GM23338 (cell line): ENCODE data around the gene KIAA1614. TPM values are rescaled to one million over a fixed set of nuclear protein-coding genes. Genes with fewer than 3 reads are reported as not detected.

Experiments
- ATAC-seq: fragments of 200-7000 bp; cut with Tn5 transposase; 3 replicates; pipeline ENCODE4 v1.9.1; 2020
- DNase-seq: peaks from one replicate; pipeline ENCODE4 v3.0.0-alpha.2; 2015; ENCODE audit warnings: low spot score
- H2AFZ ChIP-seq: fragments of 200-600 bp; sonication (generic); 2 replicates; pipeline ENCODE4 v1.8.0; 2016; ENCODE audit warnings: antibody characterized with exemption, mild to moderate bottlenecking, moderate library complexity
- H3F3A ChIP-seq: fragments of 200-600 bp; sonication (generic); replicated peaks from 2 replicates; pipeline ENCODE4 v1.8.0; 2017; ENCODE audit warnings: antibody characterized with exemption, mixed run types, low read depth
- H3K27ac ChIP-seq: fragments of 200-600 bp; sonication (generic); 2 replicates; pipeline ENCODE4 v1.6.1; 2016; ENCODE audit warnings: low read depth
- H3K27me3 ChIP-seq: fragments of 200-600 bp; sonication (generic); 2 replicates; pipeline ENCODE4 v1.8.0; 2016; ENCODE audit warnings: mild to moderate bottlenecking, mixed run types, moderate library complexity; ENCODE audit not compliant: insufficient read depth
- H3K36me3 ChIP-seq: fragments of 200-600 bp; sonication (generic); 2 replicates; pipeline ENCODE4 v1.8.0; 2016; ENCODE audit warnings: mild to moderate bottlenecking; ENCODE audit not compliant: insufficient read depth
- H3K4me1 ChIP-seq: fragments of 200-600 bp; sonication (generic); 2 replicates; pipeline ENCODE4 v1.8.0; 2016; ENCODE audit warnings: mild to moderate bottlenecking, moderate library complexity; ENCODE audit not compliant: insufficient read depth
- H3K4me2 ChIP-seq: fragments of 200-600 bp; sonication (generic); 2 replicates; pipeline ENCODE4 v1.7.1; 2017; ENCODE audit warnings: mixed run types
- H3K4me3 ChIP-seq: fragments of 200-600 bp; sonication (generic); 2 replicates; pipeline ENCODE4 v1.6.1; 2016; ENCODE audit warnings: mixed run types
- H3K79me2 ChIP-seq: fragments of 200-600 bp; sonication (generic); replicated peaks from 2 replicates; pipeline ENCODE4 v1.8.0; 2017; ENCODE audit warnings: mild to moderate bottlenecking; ENCODE audit not compliant: insufficient read depth
- H3K9me2 ChIP-seq: fragments of 200-600 bp; sonication (generic); 2 replicates; pipeline ENCODE4 v1.8.0; 2017; ENCODE audit not compliant: insufficient read depth
- H4K20me1 ChIP-seq: fragments of 200-600 bp; sonication (generic); replicated peaks from 2 replicates; pipeline ENCODE4 v1.8.0; 2017; ENCODE audit warnings: mild to moderate bottlenecking; ENCODE audit not compliant: insufficient read depth
- H3K27ac Mint-ChIP-seq: 2 replicates; pipeline ENCODE4 v1.8.0; 2020; ENCODE audit warnings: inconsistent platforms, mild to moderate bottlenecking, moderate library complexity, mixed read lengths
- H3K27me3 Mint-ChIP-seq: 3 replicates; pipeline ENCODE4 v1.8.0; 2022; ENCODE audit warnings: low read depth, mild to moderate bottlenecking, moderate library complexity, mixed read lengths, inconsistent platforms; ENCODE audit not compliant: insufficient read depth, poor library complexity
- H3K36me3 Mint-ChIP-seq: 3 replicates; pipeline ENCODE4 v1.8.0; 2021; ENCODE audit warnings: low read depth, mild to moderate bottlenecking, inconsistent platforms, moderate library complexity, mixed read lengths
- H3K4me1 Mint-ChIP-seq: 3 replicates; pipeline ENCODE4 v1.8.0; 2020; ENCODE audit warnings: mild to moderate bottlenecking, inconsistent platforms, mixed read lengths
- H3K4me3 Mint-ChIP-seq: 3 replicates; pipeline ENCODE4 v1.8.0; 2021; ENCODE audit warnings: moderate library complexity, mild to moderate bottlenecking, inconsistent platforms, mixed read lengths
- H3K9me3 Mint-ChIP-seq: 3 replicates; pipeline ENCODE4 v1.8.0; 2020; ENCODE audit warnings: moderate library complexity, mild to moderate bottlenecking, inconsistent platforms, mixed read lengths
- CREB1 ChIP-seq: fragments of 250-450 bp; sonication (Bioruptor Pico); IDR thresholded peaks from 2 replicates; pipeline ENCODE4 v1.5.0; 2020; ENCODE audit warnings: low read depth, mild to moderate bottlenecking, moderate library complexity
- EZH2 ChIP-seq: fragments of 200-600 bp; sonication (generic); IDR thresholded peaks from one replicate; pipeline ENCODE4 v1.8.0; 2017; ENCODE audit warnings: antibody characterized with exemption, mild to moderate bottlenecking, low read depth; ENCODE audit not compliant: unreplicated experiment
- EZH2phosphoT487 ChIP-seq: fragments of 200-600 bp; sonication (generic); IDR thresholded peaks from one replicate; pipeline ENCODE4 v1.8.1; 2018; ENCODE audit warnings: antibody characterized with exemption; ENCODE audit not compliant: unreplicated experiment
- POLR2AphosphoS5 ChIP-seq: IDR thresholded peaks from 2 replicates; pipeline ENCODE4 v1.6.1; 2016; ENCODE audit warnings: antibody characterized with exemption, low read depth
- REST ChIP-seq: IDR thresholded peaks from one replicate; pipeline ENCODE4 v1.6.1; 2018; ENCODE audit warnings: antibody characterized with exemption; ENCODE audit not compliant: unreplicated experiment
- ZNF331 ChIP-seq: fragments of 250-450 bp; sonication (Bioruptor Pico); IDR thresholded peaks from 2 replicates; pipeline ENCODE4 v1.5.0; 2020; ENCODE audit warnings: low read depth, mild to moderate bottlenecking, moderate library complexity
- polyA plus RNA-seq: library from polyadenylated mRNA; unstranded; fragments of >200 nt; fragmentation: Nextera tagmentation; extraction: Ambion mirVana; gene quantifications from 2 replicates; pipeline ENCODE4 v1.2.1, GENCODE V29; 2016
- total RNA-seq: library from RNA; depleted of rRNA; stranded (reverse); fragments of >200 nt; shearing (Covaris generic); gene quantifications from 2 replicates; pipeline ENCODE4 v1.2.3, GENCODE V29; 2014
- TF ChIP-seq, protein P1 (sequence below): IDR thresholded peaks from 2 replicates; pipeline ENCODE4 v1.6.1; 2016; ENCODE audit warnings: antibody characterized with exemption

The KIAA1614 gene
- total and polyA plus RNA-seq, 2 experiments from 2014 or later: 1.1 to 1.8 TPM

GRCh38 chr1:180962178-180962577 is 49.5 kb downstream of the KIAA1614 start:
- H3K4me3 Mint-ChIP-seq: no peak overlapping the region
- H3K4me1 ChIP-seq: no peaks in the 10 kb centered on the region
- peaks cover 3% of the 10 kb centered on the region for H3K27me3 Mint-ChIP-seq
- H2AFZ ChIP-seq: no peak overlapping the region
- peaks cover under 1% of the 10 kb centered on the region; the same call in 1 of the 3 replicates for H3K4me1 Mint-ChIP-seq
- no peak overlapping the region for H3K4me3 ChIP-seq
- ATAC-seq (no peak), DNase-seq (no peak)
- peaks cover 21% of the 10 kb centered on the region for H3K9me3 Mint-ChIP-seq
- H3K36me3 ChIP-seq: peaks cover 8% of the 10 kb centered on the region; the same call in 1 of the 2 replicates
- H3K79me2 ChIP-seq: peaks cover 10% of the 10 kb centered on the region; the same call in 1 of the 2 replicates
- H3K4me2 ChIP-seq: no peak overlapping the region
- H4K20me1 ChIP-seq: peaks cover 6% of the 10 kb centered on the region; the same call in 1 of the 2 replicates
- H3K27me3 ChIP-seq: no peaks in the 10 kb centered on the region
- no peak overlapping the region for H3K27ac Mint-ChIP-seq
- no peak overlapping the region for H3K27ac ChIP-seq
- no peak for TF ChIP-seq ZNF331 (CRISPR knock-in tag)
- TF ChIP-seq POLR2AphosphoS5: no peak
- TF ChIP-seq CREB1 (CRISPR knock-in tag): no peak
- no peaks in the 10 kb centered on the region for H3K9me2 ChIP-seq
- H3F3A ChIP-seq: no peaks in the 10 kb centered on the region
- peaks cover 50% of the 10 kb centered on the region for H3K36me3 Mint-ChIP-seq

GRCh38 chr1:180964056-180964455 is 51.4 kb downstream of the KIAA1614 start:
- Histone ChIP-seq H3K4me2 (no peak overlapping the region), H2AFZ (no peak overlapping the region), H3K27me3 (no peaks in the 10 kb centered on the region), H3K4me3 (no peak overlapping the region), H3K4me1 (no peaks in the 10 kb centered on the region), H3K27ac (no peak overlapping the region), H4K20me1 (peaks cover 6% of the 10 kb centered on the region; the same call in 1 of the 2 replicates), H3K9me2 (no peaks in the 10 kb centered on the region), H3K36me3 (peaks cover 8% of the 10 kb centered on the region; the same call in 1 of the 2 replicates), H3F3A (no peaks in the 10 kb centered on the region), H3K79me2 (peaks cover 10% of the 10 kb centered on the region; the same call in 1 of the 2 replicates)
- no peak overlapping the region for H3K4me3 Mint-ChIP-seq
- H3K36me3 Mint-ChIP-seq: peaks cover 39% of the 10 kb centered on the region
- H3K27me3 Mint-ChIP-seq: peaks cover 3% of the 10 kb centered on the region
- 0 out of 3 replicates have a peak, but pooled peaks cover 2% of the 10 kb centered on the region for H3K4me1 Mint-ChIP-seq
- no peak for ATAC-seq
- no peak for DNase-seq
- no peak overlapping the region for H3K27ac Mint-ChIP-seq
- TF ChIP-seq EZH2: no peak
- H3K9me3 Mint-ChIP-seq: peaks cover 14% of the 10 kb centered on the region

GRCh38 chr1:180964595-180964994 is 51.9 kb downstream of the KIAA1614 start:
- H3K4me3 Mint-ChIP-seq: no peak overlapping the region
- ATAC-seq (no peak), DNase-seq (no peak)
- Histone ChIP-seq H2AFZ (no peak overlapping the region), H3K27me3 (no peaks in the 10 kb centered on the region), H3K4me1 (no peaks in the 10 kb centered on the region), H3K79me2 (peaks cover 10% of the 10 kb centered on the region; the same call in 1 of the 2 replicates), H3K27ac (no peak overlapping the region), H3K9me2 (no peaks in the 10 kb centered on the region), H3F3A (no peaks in the 10 kb centered on the region), H3K4me3 (no peak overlapping the region), H4K20me1 (peaks cover 6% of the 10 kb centered on the region; the same call in 1 of the 2 replicates), H3K4me2 (no peak overlapping the region), H3K36me3 (peaks cover 8% of the 10 kb centered on the region; the same call in 1 of the 2 replicates)
- TF ChIP-seq EZH2phosphoT487: no peak
- TF ChIP-seq, protein P1, sequence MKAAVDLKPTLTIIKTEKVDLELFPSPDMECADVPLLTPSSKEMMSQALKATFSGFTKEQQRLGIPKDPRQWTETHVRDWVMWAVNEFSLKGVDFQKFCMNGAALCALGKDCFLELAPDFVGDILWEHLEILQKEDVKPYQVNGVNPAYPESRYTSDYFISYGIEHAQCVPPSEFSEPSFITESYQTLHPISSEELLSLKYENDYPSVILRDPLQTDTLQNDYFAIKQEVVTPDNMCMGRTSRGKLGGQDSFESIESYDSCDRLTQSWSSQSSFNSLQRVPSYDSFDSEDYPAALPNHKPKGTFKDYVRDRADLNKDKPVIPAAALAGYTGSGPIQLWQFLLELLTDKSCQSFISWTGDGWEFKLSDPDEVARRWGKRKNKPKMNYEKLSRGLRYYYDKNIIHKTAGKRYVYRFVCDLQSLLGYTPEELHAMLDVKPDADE: no peak
- TF ChIP-seq CREB1 (CRISPR knock-in tag): no peak
- no peak for TF ChIP-seq REST
- no peaks in the 10 kb centered on the region for H3K27me3 Mint-ChIP-seq
- peaks cover 14% of the 10 kb centered on the region for H3K9me3 Mint-ChIP-seq
- H3K4me1 Mint-ChIP-seq: 0 out of 3 replicates have a peak, but pooled peaks cover 2% of the 10 kb centered on the region
- no peak overlapping the region for H3K27ac Mint-ChIP-seq
- peaks cover 37% of the 10 kb centered on the region for H3K36me3 Mint-ChIP-seq
